Measurements from ENCODE around the gene C2CD2. TPM values are rescaled to one million over a fixed set of nuclear protein-coding genes. Genes with fewer than 3 reads are reported as not detected.

The C2CD2 gene
- total and polyA plus RNA-seq, 2 donors: 8.9 to 11.3 TPM

- no peak overlapping the region for H3K4me3 ChIP-seq (ENCODE audit: low read length in 2 of 2)
- H3K9me3 ChIP-seq (ENCODE audit: control insufficient read depth in 2 of 2, insufficient read depth in 1 of 2, low read length in 1 of 2): peaks cover 1 to 4% of the 10 kb centered on the region in 2 donors
- WGBS: 70% methylated on average over 4 of the region's 4 CpGs
- no peak for DNase-seq (ENCODE audit: low read depth in 6 of 9, low spot score in 9 of 9)
- peaks cover under 1 to 5% of the 10 kb centered on the region in 2 donors for H3K4me1 ChIP-seq (ENCODE audit: control insufficient read depth in 2 of 2, insufficient read depth in 2 of 2, low read length in 2 of 2)
- H3K36me3 ChIP-seq (ENCODE audit: control insufficient read depth in 2 of 2, insufficient read depth in 2 of 2, low read length in 1 of 2): no peaks in the 10 kb centered on the region
- H3K27me3 ChIP-seq (ENCODE audit: control insufficient read depth in 2 of 2, insufficient read depth in 1 of 2, low read length in 1 of 2): no peaks in the 10 kb centered on the region
- H3K27ac ChIP-seq (ENCODE audit: low read depth in 1 of 2, low read length in 1 of 2): no peak overlapping the region
These were observed 25.5 kb upstream of the C2CD2 start for GRCh38 chr21:41979335-41979734.

GRCh38 chr21:41977034-41977950 is 23.5 kb upstream of the C2CD2 start:
- no peak overlapping the region for H3K4me3 ChIP-seq (ENCODE audit: low read length in 2 of 2)
- H3K36me3 ChIP-seq (ENCODE audit: control insufficient read depth in 2 of 2, insufficient read depth in 2 of 2, low read length in 1 of 2): no peaks in the 10 kb centered on the region
- no peak overlapping the region for H3K27ac ChIP-seq (ENCODE audit: low read depth in 1 of 2, low read length in 1 of 2)
- 95% methylated on average over 17 of the region's 17 CpGs for WGBS
- H3K4me1 ChIP-seq (ENCODE audit: control insufficient read depth in 2 of 2, insufficient read depth in 2 of 2, low read length in 2 of 2): peaks cover 5 to 15% of the 10 kb centered on the region in 2 donors
- no peak for DNase-seq (ENCODE audit: low read depth in 6 of 9, low spot score in 9 of 9)
- H3K9me3 ChIP-seq (ENCODE audit: control insufficient read depth in 2 of 2, insufficient read depth in 1 of 2, low read length in 1 of 2): peaks cover 0 to 14% of the 10 kb centered on the region in 2 donors
- no peaks in the 10 kb centered on the region for H3K27me3 ChIP-seq (ENCODE audit: control insufficient read depth in 2 of 2, insufficient read depth in 1 of 2, low read length in 1 of 2)

- H3K27ac ChIP-seq (ENCODE audit: low read depth in 1 of 2, low read length in 1 of 2): no peak overlapping the region
- 98% methylated on average over 8 of the region's 8 CpGs for WGBS
- peaks cover 5 to 15% of the 10 kb centered on the region in 2 donors for H3K4me1 ChIP-seq (ENCODE audit: control insufficient read depth in 2 of 2, insufficient read depth in 2 of 2, low read length in 2 of 2)
- no peaks in the 10 kb centered on the region for H3K27me3 ChIP-seq (ENCODE audit: control insufficient read depth in 2 of 2, insufficient read depth in 1 of 2, low read length in 1 of 2)
- no peak overlapping the region for H3K4me3 ChIP-seq (ENCODE audit: low read length in 2 of 2)
- H3K36me3 ChIP-seq (ENCODE audit: control insufficient read depth in 2 of 2, insufficient read depth in 2 of 2, low read length in 1 of 2): no peaks in the 10 kb centered on the region
- no peak for DNase-seq (ENCODE audit: low read depth in 6 of 9, low spot score in 9 of 9)
- peaks cover 0 to 14% of the 10 kb centered on the region in 2 donors for H3K9me3 ChIP-seq (ENCODE audit: control insufficient read depth in 2 of 2, insufficient read depth in 1 of 2, low read length in 1 of 2)
These were observed 22.8 kb upstream of the C2CD2 start for GRCh38 chr21:41976611-41977010.

- DNase-seq (ENCODE audit: low read depth in 6 of 9, low spot score in 9 of 9): no peak
- 97% methylated on average over 17 of the region's 17 CpGs for WGBS
- Histone ChIP-seq H3K27me3 (ENCODE audit: control insufficient read depth in 2 of 2, insufficient read depth in 1 of 2, low read length in 1 of 2) (no peaks in the 10 kb centered on the region), H3K27ac (ENCODE audit: low read depth in 1 of 2, low read length in 1 of 2) (no peak overlapping the region), H3K9me3 (ENCODE audit: control insufficient read depth in 2 of 2, insufficient read depth in 1 of 2, low read length in 1 of 2) (peaks cover 0 to 20% of the 10 kb centered on the region in 2 donors), H3K4me1 (ENCODE audit: control insufficient read depth in 2 of 2, insufficient read depth in 2 of 2, low read length in 2 of 2) (peaks cover 5 to 20% of the 10 kb centered on the region in 2 donors), H3K36me3 (ENCODE audit: control insufficient read depth in 2 of 2, insufficient read depth in 2 of 2, low read length in 1 of 2) (no peaks in the 10 kb centered on the region), H3K4me3 (ENCODE audit: low read length in 2 of 2) (no peak overlapping the region)
These were observed 21.8 kb upstream of the C2CD2 start for GRCh38 chr21:41975391-41976272.

- Histone ChIP-seq H3K36me3 (ENCODE audit: control insufficient read depth in 2 of 2, insufficient read depth in 2 of 2, low read length in 1 of 2) (no peaks in the 10 kb centered on the region), H3K4me1 (ENCODE audit: control insufficient read depth in 2 of 2, insufficient read depth in 2 of 2, low read length in 2 of 2) (peaks cover 5 to 20% of the 10 kb centered on the region in 2 donors), H3K4me3 (ENCODE audit: low read length in 2 of 2) (no peak overlapping the region), H3K27ac (ENCODE audit: low read depth in 1 of 2, low read length in 1 of 2) (no peak overlapping the region), H3K9me3 (ENCODE audit: control insufficient read depth in 2 of 2, insufficient read depth in 1 of 2, low read length in 1 of 2) (peaks cover 0 to 23% of the 10 kb centered on the region in 2 donors), H3K27me3 (ENCODE audit: control insufficient read depth in 2 of 2, insufficient read depth in 1 of 2, low read length in 1 of 2) (no peaks in the 10 kb centered on the region)
- no peak for DNase-seq (ENCODE audit: low read depth in 6 of 9, low spot score in 9 of 9)
- 98% methylated on average over 4 of the region's 4 CpGs for WGBS
These were observed 20.9 kb upstream of the C2CD2 start for GRCh38 chr21:41974752-41975053.

GRCh38 chr21:41973861-41974751 is 20.3 kb upstream of the C2CD2 start:
- Histone ChIP-seq H3K27me3 (ENCODE audit: control insufficient read depth in 2 of 2, insufficient read depth in 1 of 2, low read length in 1 of 2) (no peaks in the 10 kb centered on the region), H3K9me3 (ENCODE audit: control insufficient read depth in 2 of 2, insufficient read depth in 1 of 2, low read length in 1 of 2) (peaks cover 0 to 23% of the 10 kb centered on the region in 2 donors), H3K27ac (ENCODE audit: low read depth in 1 of 2, low read length in 1 of 2) (peak overlapping the region in 1 of 2 donors; percentile 32), H3K4me1 (ENCODE audit: control insufficient read depth in 2 of 2, insufficient read depth in 2 of 2, low read length in 2 of 2) (peaks cover 5 to 20% of the 10 kb centered on the region in 2 donors), H3K36me3 (ENCODE audit: control insufficient read depth in 2 of 2, insufficient read depth in 2 of 2, low read length in 1 of 2) (no peaks in the 10 kb centered on the region), H3K4me3 (ENCODE audit: low read length in 2 of 2) (no peak overlapping the region)
- peak in 6 of 9 donors; percentile 19 to 75 (median 38) for DNase-seq (ENCODE audit: low read depth in 6 of 9, low spot score in 9 of 9)
- WGBS: 74% methylated on average over 14 of the region's 14 CpGs

- Histone ChIP-seq H3K27me3 (ENCODE audit: control insufficient read depth in 2 of 2, insufficient read depth in 1 of 2, low read length in 1 of 2) (no peaks in the 10 kb centered on the region), H3K36me3 (ENCODE audit: control insufficient read depth in 2 of 2, insufficient read depth in 2 of 2, low read length in 1 of 2) (no peaks in the 10 kb centered on the region), H3K4me1 (ENCODE audit: control insufficient read depth in 2 of 2, insufficient read depth in 2 of 2, low read length in 2 of 2) (peaks cover 5 to 25% of the 10 kb centered on the region in 2 donors), H3K4me3 (ENCODE audit: low read length in 2 of 2) (no peak overlapping the region), H3K9me3 (ENCODE audit: control insufficient read depth in 2 of 2, insufficient read depth in 1 of 2, low read length in 1 of 2) (peaks cover 0 to 23% of the 10 kb centered on the region in 2 donors), H3K27ac (ENCODE audit: low read depth in 1 of 2, low read length in 1 of 2) (no peak overlapping the region)
- DNase-seq (ENCODE audit: low read depth in 6 of 9, low spot score in 9 of 9): no peak
- 96% methylated on average over 15 of the region's 15 CpGs for WGBS
These were observed 19.6 kb upstream of the C2CD2 start for GRCh38 chr21:41973427-41973831.

GRCh38 chr21:41972511-41973205 is 18.8 kb upstream of the C2CD2 start:
- WGBS: 97% methylated on average over 23 of the region's 23 CpGs
- Histone ChIP-seq H3K27me3 (ENCODE audit: control insufficient read depth in 2 of 2, insufficient read depth in 1 of 2, low read length in 1 of 2) (no peaks in the 10 kb centered on the region), H3K4me1 (ENCODE audit: control insufficient read depth in 2 of 2, insufficient read depth in 2 of 2, low read length in 2 of 2) (peaks cover 5 to 25% of the 10 kb centered on the region in 2 donors), H3K27ac (ENCODE audit: low read depth in 1 of 2, low read length in 1 of 2) (no peak overlapping the region), H3K9me3 (ENCODE audit: control insufficient read depth in 2 of 2, insufficient read depth in 1 of 2, low read length in 1 of 2) (peaks cover 0 to 23% of the 10 kb centered on the region in 2 donors), H3K36me3 (ENCODE audit: control insufficient read depth in 2 of 2, insufficient read depth in 2 of 2, low read length in 1 of 2) (no peaks in the 10 kb centered on the region), H3K4me3 (ENCODE audit: low read length in 2 of 2) (no peak overlapping the region)
- no peak for DNase-seq (ENCODE audit: low read depth in 6 of 9, low spot score in 9 of 9)
